BE2C (cell line): ENCODE results near the gene KCNT2.

Experiments used
- DNase-seq: peaks from one replicate; pipeline ENCODE4 v3.0.0-alpha.2; 2020
- H3K27me3 ChIP-seq: fragments of 250-450 bp; sonication (Bioruptor Pico); 2 replicates; pipeline ENCODE4 v1.5.1; 2020; ENCODE audit warnings: mild to moderate bottlenecking
- H3K36me3 ChIP-seq: fragments of 250-450 bp; sonication (Bioruptor Pico); 2 replicates; pipeline ENCODE4 v1.5.1; 2020; ENCODE audit warnings: mild to moderate bottlenecking
- H3K4me1 ChIP-seq: fragments of 250-450 bp; sonication (Bioruptor Pico); 2 replicates; pipeline ENCODE4 v1.5.1; 2020
- H3K4me3 ChIP-seq: 2 replicates; pipeline ENCODE4 v1.5.1; 2011; ENCODE audit warnings: low read depth, low read length
- H3K9me3 ChIP-seq: fragments of 250-450 bp; sonication (Bioruptor Pico); 2 replicates; pipeline ENCODE4 v1.5.1; 2020
- TF ChIP-seq, protein P1 (sequence below): IDR thresholded peaks from 2 replicates; pipeline ENCODE4 v1.5.1; 2012; ENCODE audit warnings: mild to moderate bottlenecking, low read depth, low read length

KCNT2 gene

DNA sequence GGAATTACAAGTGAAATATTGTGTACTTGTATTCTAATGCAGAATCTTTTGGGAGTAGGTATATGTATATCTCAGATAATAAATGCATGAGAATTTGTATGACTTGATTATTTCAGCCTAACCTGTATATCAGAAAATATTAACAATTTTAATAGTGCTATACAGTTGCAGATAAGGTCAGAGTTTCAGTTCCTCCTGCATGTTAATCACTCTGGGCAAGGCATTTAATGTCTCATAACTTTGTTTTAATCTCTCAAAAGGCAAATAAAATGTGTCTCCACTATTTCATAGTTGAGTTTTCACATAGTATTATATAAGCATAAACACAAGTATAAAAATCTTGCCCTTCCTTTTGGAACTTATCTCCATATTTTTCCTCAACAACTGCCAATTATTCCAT is 352.5 kb downstream of the KCNT2 start:
- TF ChIP-seq, protein P1, sequence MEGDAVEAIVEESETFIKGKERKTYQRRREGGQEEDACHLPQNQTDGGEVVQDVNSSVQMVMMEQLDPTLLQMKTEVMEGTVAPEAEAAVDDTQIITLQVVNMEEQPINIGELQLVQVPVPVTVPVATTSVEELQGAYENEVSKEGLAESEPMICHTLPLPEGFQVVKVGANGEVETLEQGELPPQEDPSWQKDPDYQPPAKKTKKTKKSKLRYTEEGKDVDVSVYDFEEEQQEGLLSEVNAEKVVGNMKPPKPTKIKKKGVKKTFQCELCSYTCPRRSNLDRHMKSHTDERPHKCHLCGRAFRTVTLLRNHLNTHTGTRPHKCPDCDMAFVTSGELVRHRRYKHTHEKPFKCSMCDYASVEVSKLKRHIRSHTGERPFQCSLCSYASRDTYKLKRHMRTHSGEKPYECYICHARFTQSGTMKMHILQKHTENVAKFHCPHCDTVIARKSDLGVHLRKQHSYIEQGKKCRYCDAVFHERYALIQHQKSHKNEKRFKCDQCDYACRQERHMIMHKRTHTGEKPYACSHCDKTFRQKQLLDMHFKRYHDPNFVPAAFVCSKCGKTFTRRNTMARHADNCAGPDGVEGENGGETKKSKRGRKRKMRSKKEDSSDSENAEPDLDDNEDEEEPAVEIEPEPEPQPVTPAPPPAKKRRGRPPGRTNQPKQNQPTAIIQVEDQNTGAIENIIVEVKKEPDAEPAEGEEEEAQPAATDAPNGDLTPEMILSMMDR, result no peak
- DNase-seq, result no peak
- Histone ChIP-seq H3K9me3 (no peaks in the 10 kb centered on the region), H3K36me3 (no peaks in the 10 kb centered on the region), H3K4me1 (no peaks in the 10 kb centered on the region; the same call in 1 of the 2 replicates), H3K4me3 (no peak overlapping the region), H3K27me3 (no peaks in the 10 kb centered on the region)

DNA sequence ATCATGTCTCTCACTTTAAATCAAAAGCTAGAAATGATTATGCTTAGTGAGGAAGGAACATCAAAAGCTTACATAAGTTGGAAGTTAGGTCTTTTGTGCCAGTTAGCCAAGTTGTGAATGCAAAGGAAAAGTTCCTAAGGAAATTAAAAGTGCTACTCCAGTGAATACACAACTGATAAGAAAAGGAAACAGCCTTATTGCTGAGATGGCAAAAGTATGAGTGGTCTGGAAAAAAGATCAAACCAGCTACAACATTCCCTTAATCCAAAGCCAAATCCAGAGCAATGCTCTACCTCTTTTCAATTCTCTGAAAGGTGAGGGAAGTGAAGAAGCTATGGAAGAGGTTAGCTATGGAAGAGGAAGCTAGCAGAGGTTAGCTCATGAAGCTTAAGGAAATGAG is 378.7 kb downstream of the KCNT2 start:
- H3K9me3 ChIP-seq, result no peaks in the 10 kb centered on the region
- H3K27me3 ChIP-seq, result no peaks in the 10 kb centered on the region
- DNase-seq, result no peak
- TF ChIP-seq, protein P1, result no peak
- H3K4me1 ChIP-seq, result peaks cover 2% of the 10 kb centered on the region; the same call in 1 of the 2 replicates
- no peak overlapping the region for H3K4me3 ChIP-seq
- H3K36me3 ChIP-seq, result no peaks in the 10 kb centered on the region

DNA sequence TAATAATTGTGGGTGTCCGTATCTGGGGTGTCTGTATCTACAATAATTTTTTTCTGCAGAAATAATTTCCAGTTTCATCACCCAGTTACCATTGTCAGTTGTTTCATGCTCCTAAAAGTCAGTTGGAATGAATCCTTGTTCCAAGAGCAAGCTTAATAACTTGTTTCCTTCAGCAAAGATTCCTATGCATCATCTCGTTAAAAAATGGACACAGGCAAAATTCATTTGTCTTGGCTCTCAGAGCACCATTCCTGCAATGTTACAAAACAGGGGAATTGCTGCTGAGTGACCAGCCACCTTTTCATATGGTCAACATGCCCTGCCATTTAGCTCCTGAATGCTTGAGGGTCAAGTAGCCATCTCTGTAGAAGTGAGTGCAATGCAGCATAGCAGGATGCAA is 393.4 kb downstream of the KCNT2 start:
- TF ChIP-seq, protein P1, result no peak
- peaks cover under 1% of the 10 kb centered on the region; the same call in 1 of the 2 replicates for H3K4me1 ChIP-seq
- no peaks in the 10 kb centered on the region for H3K36me3 ChIP-seq
- no peak for DNase-seq
- no peak overlapping the region for H3K4me3 ChIP-seq
- H3K9me3 ChIP-seq, result no peaks in the 10 kb centered on the region
- H3K27me3 ChIP-seq, result no peaks in the 10 kb centered on the region

DNA sequence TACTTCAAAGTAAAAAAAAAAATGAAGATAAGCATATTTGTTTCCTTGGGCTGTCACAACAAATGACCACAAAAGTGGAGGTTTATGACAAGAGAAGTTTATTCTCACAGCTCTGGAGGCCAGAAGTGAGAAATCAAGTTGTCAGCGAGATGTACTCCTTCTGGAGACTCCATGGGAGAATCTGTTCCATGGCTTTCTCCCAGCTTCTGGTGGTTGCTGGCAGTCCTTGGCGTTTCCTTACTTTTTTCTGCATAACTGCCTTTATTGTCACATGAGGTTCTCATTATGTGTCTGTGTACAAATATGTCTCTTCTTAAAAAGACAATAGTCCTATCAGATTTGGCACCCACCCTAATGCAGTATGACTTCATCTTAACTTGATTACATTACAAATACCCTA is 398.3 kb downstream of the KCNT2 start:
- Histone ChIP-seq H3K27me3 (no peaks in the 10 kb centered on the region), H3K4me3 (no peak overlapping the region), H3K4me1 (peaks cover 4% of the 10 kb centered on the region; the same call in 1 of the 2 replicates), H3K36me3 (no peaks in the 10 kb centered on the region), H3K9me3 (no peaks in the 10 kb centered on the region)
- TF ChIP-seq, protein P1, result no peak
- DNase-seq, result peak; percentile 34

DNA sequence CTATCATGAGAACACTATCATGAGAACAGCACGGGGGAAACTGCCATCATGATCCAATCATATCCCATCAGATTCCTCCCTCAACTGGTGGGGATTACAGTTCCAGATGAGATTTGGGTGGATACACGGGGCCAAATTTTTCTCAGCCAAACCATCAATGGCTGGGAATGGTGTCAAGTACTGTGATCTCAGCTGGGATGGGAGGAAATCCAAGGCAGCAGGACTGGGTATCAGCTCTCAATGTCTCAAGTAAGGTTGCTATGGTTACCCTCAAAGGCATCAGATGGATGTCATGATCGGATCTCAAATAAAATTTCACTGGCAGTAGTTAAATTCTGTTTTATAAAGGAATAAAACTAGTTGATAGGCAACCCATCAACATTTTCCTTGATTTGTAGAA is 399.0 kb downstream of the KCNT2 start:
- Histone ChIP-seq H3K27me3 (no peaks in the 10 kb centered on the region), H3K4me1 (peaks cover 4% of the 10 kb centered on the region; the same call in 1 of the 2 replicates), H3K36me3 (no peaks in the 10 kb centered on the region), H3K4me3 (no peak overlapping the region), H3K9me3 (no peaks in the 10 kb centered on the region)
- TF ChIP-seq, protein P1, result no peak
- DNase-seq, result no peak

DNA sequence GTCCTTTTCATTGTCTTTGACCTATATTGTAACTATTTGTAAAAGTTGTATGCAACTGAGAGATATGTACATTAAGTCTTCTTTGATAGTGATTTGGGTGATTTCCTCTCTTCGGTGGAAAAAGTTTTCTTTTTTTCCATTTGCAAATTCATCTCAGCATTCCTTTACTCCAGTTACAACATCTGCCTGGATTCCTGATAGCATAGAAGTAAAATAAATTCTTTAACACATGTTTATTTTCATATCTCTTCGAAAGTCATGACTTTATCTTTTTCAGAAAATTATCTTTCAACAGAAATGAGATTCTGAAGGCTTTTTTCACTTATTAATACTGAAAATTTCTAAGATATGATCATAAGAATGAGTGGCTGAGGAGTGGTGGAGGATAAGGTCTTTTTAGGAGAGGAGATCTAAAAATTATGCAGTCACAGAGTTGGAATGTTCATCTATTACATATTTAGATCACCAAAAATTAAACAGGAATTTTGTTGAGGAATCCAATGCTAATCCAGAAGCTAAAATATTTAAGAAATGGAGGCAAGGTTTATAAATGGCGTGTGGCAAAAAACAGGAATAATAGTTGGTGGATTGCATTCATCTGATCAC is 400.5 kb downstream of the KCNT2 start:
- H3K9me3 ChIP-seq, result no peaks in the 10 kb centered on the region
- peaks cover 4% of the 10 kb centered on the region; the same call in 1 of the 2 replicates for H3K4me1 ChIP-seq
- no peak overlapping the region for H3K4me3 ChIP-seq
- H3K27me3 ChIP-seq, result no peaks in the 10 kb centered on the region
- TF ChIP-seq, protein P1, result no peak
- no peaks in the 10 kb centered on the region for H3K36me3 ChIP-seq
- no peak for DNase-seq
